Mononuclear cell (primary cell): ENCODE results near the gene POMT1. TPM values are rescaled to one million over a fixed set of nuclear protein-coding genes. Genes with fewer than 3 reads are reported as not detected.
A peak's percentile ranks its signal among the peaks of the same experiment; 100 is the strongest.

ENCODE experiments used
- H3K27me3 ChIP-seq: 2 replicates; pipeline ENCODE4 v1.6.0; 2011; ENCODE audit warnings: low read length, control low read depth; ENCODE audit not compliant: insufficient read depth
- H3K4me1 ChIP-seq: 2 replicates; pipeline ENCODE4 v1.5.1; 2011; ENCODE audit warnings: mild to moderate bottlenecking, low read length, control low read depth; ENCODE audit not compliant: insufficient read depth
- H3K4me3 ChIP-seq: 2 replicates; pipeline ENCODE4 v1.5.1; 2011; ENCODE audit warnings: mild to moderate bottlenecking, low read length, moderate library complexity
- H3K9me3 ChIP-seq: 2 replicates; pipeline ENCODE4 v1.5.1; 2011; ENCODE audit warnings: low read depth, mild to moderate bottlenecking, control low read depth, low read length
- total RNA-seq: library from RNA; depleted of rRNA; stranded (reverse); fragments of >200 nt; gene quantifications from one replicate; pipeline ENCODE4 v1.2.3, GENCODE V29; 2012

The POMT1 gene
- total RNA-seq, 1 donor, result 18.9 TPM

DNA sequence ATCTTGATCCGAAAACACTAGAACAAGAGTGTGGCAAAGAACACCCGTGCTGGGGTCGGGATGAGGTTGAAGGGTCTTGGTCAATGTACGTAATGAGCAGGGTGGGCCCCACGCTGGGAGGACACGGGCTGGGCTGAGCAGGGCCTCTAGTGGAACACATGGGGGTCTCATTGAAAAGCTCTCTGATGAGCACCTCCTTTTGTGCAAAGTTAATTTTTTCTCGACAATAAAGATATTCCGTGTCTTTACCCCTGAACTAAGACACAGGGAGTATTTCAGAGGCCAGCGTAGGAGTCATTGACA, 20.3 kb downstream of the POMT1 start:
- H3K4me1 ChIP-seq, result no peaks in the 10 kb centered on the region
- H3K27me3 ChIP-seq, result no peaks in the 10 kb centered on the region
- H3K9me3 ChIP-seq, result no peaks in the 10 kb centered on the region
- H3K4me3 ChIP-seq, result no peak overlapping the region

GRCh38 chr9:131523451-131524435, 21.0 kb downstream of the POMT1 start:
- Histone ChIP-seq H3K4me3 (no peak overlapping the region), H3K9me3 (no peaks in the 10 kb centered on the region), H3K27me3 (no peaks in the 10 kb centered on the region), H3K4me1 (no peaks in the 10 kb centered on the region)

GRCh38 chr9:131524665-131525315, 22.1 kb downstream of the POMT1 start:
- Histone ChIP-seq H3K4me1 (peaks cover 2% of the 10 kb centered on the region), H3K4me3 (no peak overlapping the region), H3K27me3 (no peaks in the 10 kb centered on the region), H3K9me3 (no peaks in the 10 kb centered on the region)

- no peaks in the 10 kb centered on the region for H3K9me3 ChIP-seq
These were observed 23.2 kb downstream of the POMT1 start for GRCh38 chr9:131525643-131526565.

GRCh38 chr9:131528186-131528585, 25.5 kb downstream of the POMT1 start:
- H3K4me1 ChIP-seq, result peaks cover 15% of the 10 kb centered on the region
- H3K4me3 ChIP-seq, result no peak overlapping the region
- H3K9me3 ChIP-seq, result no peaks in the 10 kb centered on the region
- no peaks in the 10 kb centered on the region for H3K27me3 ChIP-seq

More at GRCh38 chr9:131525643-131526565, 23.2 kb downstream of the POMT1 start:
- H3K4me3 ChIP-seq, result no peak overlapping the region
- H3K27me3 ChIP-seq, result no peaks in the 10 kb centered on the region
- peaks cover 11% of the 10 kb centered on the region for H3K4me1 ChIP-seq

GRCh38 chr9:131528886-131529505, 26.3 kb downstream of the POMT1 start:
- H3K9me3 ChIP-seq, result no peaks in the 10 kb centered on the region
- H3K4me1 ChIP-seq, result peaks cover 15% of the 10 kb centered on the region
- no peak overlapping the region for H3K4me3 ChIP-seq
- no peaks in the 10 kb centered on the region for H3K27me3 ChIP-seq

DNA sequence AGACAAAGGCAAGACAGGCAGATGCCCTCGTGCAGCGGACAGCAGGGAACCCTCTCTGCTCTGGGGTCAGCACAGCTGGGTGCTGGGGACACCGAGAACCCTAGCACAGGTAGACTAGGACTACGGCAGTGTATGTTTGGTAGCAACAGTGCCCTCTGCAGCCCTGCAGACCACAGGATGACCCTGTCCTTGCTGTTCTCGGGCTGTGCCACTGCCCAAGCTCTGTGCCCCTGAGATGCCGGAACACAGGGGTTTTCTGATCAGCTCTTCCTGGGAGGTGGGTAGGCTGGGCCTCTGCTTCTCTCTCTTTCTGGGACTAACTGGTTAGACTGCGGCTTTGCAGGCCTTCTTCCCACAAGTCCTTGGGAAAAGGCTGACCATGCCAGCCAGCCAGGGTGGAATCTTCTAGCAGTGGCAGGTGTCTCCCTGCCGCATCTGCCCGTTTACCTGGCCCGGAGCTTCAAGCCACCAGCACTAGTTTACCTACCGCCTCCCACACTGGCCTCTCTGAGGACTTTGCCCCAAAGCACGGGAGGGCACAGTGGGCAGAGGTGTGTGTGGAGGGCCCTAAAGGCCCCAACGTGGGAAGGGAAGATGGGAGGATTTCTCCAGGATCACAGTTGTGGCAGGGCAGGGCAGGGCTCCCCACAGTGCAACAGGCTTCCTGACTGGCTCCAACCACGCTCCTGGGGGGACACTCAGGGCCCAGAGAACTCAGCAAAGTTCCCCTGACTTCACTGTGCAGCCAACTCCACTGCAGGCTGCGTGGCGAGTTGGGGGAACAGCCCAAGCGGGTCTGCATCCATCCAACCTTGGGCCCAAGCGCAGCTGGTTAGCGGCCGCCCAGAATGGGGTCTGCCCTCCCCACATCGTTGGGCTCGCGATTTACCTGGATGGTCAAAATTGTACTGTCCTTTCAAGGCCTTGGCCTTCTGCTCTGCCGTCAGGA, 27.2 kb downstream of the POMT1 start:
- H3K4me1 ChIP-seq, result peaks cover 23% of the 10 kb centered on the region
- H3K27me3 ChIP-seq, result no peaks in the 10 kb centered on the region
- H3K9me3 ChIP-seq, result no peaks in the 10 kb centered on the region
- peak overlapping the region; percentile 81 for H3K4me3 ChIP-seq

DNA sequence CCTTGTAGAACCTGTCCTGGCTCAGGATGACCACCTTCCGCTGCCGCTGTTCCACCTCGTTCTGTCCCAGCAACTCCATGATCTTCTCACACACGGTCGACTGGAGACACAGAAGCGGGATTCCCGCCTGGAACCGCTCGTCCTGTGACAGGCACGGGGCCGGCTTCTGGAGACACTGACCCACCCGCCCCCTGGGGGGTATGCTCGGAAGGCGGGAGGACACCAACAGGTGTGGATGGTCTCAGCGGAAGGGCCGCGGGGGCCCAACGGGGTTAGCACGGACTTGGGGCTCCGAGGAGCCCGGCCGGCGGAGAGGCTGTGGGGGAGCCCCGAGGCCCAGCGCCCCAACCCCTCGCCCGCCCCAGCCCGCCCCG, 27.8 kb downstream of the POMT1 start:
- Histone ChIP-seq H3K27me3 (no peaks in the 10 kb centered on the region), H3K4me3 (peak overlapping the region; percentile 81), H3K9me3 (no peaks in the 10 kb centered on the region)

GRCh38 chr9:131530920-131531832, 28.5 kb downstream of the POMT1 start, which contains the start of gene UCK1:
TSS of gene UCK1 (minus strand) at chr9:131531263. CDS start at chr9:131531174, 89 bp downstream.
- Histone ChIP-seq H3K4me1 (peaks cover 30% of the 10 kb centered on the region), H3K27me3 (no peaks in the 10 kb centered on the region), H3K4me3 (peak within 1 kb of the TSS; percentile 81)

More for the DNA sequence above, 27.8 kb downstream of the POMT1 start:
- H3K4me1 ChIP-seq, result peaks cover 29% of the 10 kb centered on the region

DNA sequence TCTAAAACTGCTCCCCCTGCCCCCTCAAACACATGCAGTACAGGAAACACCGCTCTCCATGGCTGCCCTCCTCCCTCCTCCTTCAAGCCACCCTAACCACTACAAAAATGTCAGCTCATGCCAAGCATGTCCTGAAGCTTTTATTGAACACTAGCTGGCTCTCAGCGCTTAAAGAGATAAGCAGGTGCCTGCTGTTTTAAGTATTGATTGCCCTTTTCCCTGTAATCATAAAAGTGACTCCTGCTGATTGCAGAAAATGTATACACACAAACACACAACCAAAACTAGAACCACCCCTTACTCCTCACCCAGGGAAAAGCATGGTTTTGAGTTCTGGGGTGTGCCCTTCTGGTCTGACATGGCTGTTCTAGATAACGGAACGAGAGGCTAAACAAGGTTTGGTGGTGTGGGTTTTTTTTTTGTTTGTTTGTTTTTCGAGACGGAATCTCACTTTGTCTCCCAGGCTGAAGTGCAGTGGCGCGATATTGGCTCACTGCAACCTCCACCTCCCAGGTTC, 32.1 kb downstream of the POMT1 start:
- H3K4me3 ChIP-seq, result no peak overlapping the region
- H3K4me1 ChIP-seq, result peaks cover 33% of the 10 kb centered on the region
- no peaks in the 10 kb centered on the region for H3K9me3 ChIP-seq
- no peaks in the 10 kb centered on the region for H3K27me3 ChIP-seq

More at GRCh38 chr9:131530920-131531832, 28.5 kb downstream of the POMT1 start, which contains the start of gene UCK1:
- no peaks in the 10 kb centered on the region for H3K9me3 ChIP-seq

DNA sequence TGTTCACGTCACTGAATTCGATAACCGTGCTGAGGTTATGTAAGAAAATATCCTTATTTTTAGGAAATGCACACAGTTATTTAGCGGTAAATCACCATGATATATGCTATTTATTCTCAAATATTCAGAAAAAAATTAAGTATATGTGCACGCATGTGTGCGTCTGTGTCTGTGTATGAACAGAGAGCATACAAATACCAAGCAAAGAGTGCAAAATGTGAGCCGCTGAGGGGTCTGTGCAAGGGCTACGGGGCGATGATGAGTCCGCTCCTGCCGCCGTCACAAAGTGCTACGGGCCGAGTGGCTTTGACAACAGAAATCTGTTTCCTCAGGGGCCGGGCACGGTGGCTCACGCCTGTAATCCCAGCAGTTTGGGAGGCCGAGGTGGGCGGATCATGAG, 35.2 kb downstream of the POMT1 start:
- Histone ChIP-seq H3K4me1 (peaks cover 27% of the 10 kb centered on the region), H3K27me3 (no peaks in the 10 kb centered on the region), H3K9me3 (no peaks in the 10 kb centered on the region), H3K4me3 (no peak overlapping the region)

DNA sequence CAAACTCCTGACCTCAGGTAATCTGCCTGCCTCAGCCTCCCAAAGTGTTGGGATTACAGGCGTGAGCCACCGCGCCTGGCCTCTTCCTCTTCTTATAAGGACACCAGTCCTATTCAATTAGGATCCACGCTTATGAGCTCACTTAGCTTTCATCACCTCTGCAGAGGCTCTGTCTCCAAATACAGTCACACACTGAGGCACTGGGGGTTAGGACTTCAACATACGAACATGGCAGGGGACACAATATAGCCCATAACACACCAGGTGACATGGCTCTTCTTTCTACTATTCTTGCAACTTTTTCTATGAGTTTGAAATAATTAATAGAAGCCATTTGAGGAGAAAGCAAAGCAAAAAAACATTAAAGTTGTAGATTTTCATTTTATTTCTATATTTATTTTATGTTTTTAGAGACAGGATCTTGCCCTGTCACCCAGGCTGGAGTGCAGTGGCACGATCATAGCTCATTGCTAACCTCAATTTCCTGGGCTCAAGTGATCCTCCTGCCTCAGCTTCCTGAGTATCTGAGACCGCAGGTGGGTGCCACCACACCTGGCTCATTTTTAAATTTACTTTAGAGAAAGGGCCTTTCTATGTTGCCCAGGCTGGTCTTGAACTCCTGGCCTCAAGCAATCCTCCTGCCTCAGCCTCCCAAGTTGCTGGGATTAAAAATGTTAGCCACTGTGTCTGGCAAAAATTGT, 36.7 kb downstream of the POMT1 start:
- H3K4me1 ChIP-seq, result peaks cover 24% of the 10 kb centered on the region
- no peak overlapping the region for H3K4me3 ChIP-seq
- peaks cover 12% of the 10 kb centered on the region for H3K9me3 ChIP-seq
- H3K27me3 ChIP-seq, result peaks cover 6% of the 10 kb centered on the region
